Glomerular visceral epithelial cell (primary cell): ENCODE results near the gene NR6A1.

Experiments used
- DNase-seq: peaks from one replicate; pipeline ENCODE4 v3.0.0-alpha.2; 2016; ENCODE audit errors: extremely low spot score

NR6A1 gene

DNA sequence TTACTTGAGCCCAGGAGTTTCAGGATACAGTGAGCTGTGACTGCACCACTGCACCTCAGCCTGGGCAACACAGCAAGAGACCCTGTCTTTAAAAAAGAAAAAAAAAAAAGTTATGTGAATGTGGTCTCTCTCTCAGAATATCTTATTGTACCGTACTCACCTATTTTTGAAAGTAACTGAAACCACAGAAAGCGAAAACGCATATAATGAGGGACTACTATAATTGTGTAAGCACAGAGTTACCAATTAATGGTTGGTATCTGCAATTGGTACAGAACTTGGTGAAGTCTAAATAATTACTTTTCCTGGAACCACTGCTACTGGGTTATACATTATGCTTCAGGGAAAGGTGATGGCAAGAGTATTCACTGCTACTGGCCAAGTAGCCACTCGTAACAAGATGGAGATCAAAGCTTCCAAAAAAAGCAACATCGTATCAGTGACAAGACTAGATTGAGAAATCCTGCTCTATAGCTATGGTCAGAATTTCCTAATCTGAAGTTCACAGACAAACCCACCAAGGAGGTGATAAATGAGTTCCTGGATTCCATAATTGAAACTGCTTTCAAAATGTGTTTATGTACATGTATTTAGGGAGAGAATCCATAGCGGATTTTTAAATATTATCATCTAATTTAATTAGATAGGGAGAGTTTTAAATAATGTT, 82.7 kb downstream of the NR6A1 start:
- DNase-seq = no peak

DNA sequence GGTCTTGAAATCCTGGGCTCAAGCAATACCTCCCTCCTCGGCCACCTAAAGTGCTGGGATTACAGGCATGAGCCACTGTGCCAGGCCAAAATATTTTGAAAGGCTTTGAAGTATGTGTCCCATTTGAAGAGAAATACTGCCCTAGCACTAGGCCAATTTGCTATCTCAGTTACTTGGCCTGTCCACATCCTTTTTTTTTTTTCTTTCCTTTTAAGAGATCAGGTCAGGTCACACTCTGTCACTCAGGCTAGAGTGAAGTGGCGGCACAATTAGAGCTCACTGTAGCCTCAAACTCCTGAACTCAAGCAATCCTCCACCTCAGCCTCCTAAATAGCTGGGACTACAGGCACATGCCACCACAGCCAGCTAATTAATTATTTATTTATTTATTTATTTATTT, 84.2 kb downstream of the NR6A1 start:
- DNase-seq = no peak

- DNase-seq = peak; percentile 39
These were observed 85.9 kb downstream of the NR6A1 start for GRCh38 chr9:124685217-124685616.

DNA sequence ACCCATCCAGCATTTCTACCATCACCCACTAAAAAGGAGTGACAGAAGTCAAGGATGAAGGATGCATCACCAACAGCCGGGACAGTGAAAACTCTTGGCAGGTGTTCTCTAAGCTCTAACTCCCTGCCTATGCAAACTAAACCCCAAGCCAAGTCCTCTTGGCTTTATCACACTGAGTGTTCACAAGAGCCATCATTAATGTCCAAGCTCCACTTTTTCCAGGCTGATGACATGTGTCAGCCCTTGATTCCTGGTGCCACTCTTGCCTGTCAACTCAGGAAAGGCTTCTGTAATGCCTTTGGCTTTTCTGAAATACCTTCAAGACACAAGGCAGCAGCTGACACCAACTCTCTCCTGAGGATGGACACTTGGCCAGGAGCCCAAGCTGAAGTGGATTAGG, 86.9 kb downstream of the NR6A1 start:
- no peak for DNase-seq

DNA sequence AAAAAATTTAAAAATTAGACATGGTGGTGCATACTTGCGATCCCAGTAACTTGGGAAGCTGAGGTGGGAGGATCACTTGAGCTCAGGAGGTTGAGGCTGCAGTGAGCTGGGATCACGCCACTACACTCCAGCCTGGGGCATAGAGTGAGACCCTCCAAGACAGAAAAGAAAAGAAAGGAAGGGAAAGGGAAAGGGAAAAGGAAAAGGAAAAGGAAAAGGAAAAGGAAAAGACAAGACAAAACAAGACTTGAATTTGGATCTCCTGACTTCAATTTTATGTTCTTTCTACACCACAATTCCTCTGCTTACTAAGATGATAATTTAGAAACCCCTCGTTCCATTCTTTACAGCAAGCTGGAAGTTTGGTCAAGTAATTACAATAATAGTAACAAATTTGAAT, 88.1 kb downstream of the NR6A1 start:
- no peak for DNase-seq

- no peak for DNase-seq
These were observed 90.3 kb downstream of the NR6A1 start for GRCh38 chr9:124680714-124681390.

DNA sequence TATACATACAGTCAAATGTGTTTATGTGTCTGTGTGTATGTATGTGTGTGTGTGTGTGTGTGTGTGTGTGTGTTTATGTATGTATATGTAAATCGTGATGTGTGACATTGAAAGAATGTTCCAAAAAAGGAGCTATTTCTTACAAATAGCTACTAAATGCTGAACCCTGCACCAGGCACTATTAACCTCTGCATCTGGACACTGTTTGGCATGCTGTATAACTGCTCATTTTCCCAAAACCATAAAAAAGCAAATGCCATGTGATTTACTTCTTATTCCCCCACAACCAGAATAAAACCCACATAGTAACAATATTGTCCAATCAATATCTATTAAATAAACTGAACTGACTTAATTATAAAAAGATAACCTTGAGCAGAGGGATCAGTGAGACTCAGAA, 91.1 kb downstream of the NR6A1 start:
- DNase-seq = no peak

DNA sequence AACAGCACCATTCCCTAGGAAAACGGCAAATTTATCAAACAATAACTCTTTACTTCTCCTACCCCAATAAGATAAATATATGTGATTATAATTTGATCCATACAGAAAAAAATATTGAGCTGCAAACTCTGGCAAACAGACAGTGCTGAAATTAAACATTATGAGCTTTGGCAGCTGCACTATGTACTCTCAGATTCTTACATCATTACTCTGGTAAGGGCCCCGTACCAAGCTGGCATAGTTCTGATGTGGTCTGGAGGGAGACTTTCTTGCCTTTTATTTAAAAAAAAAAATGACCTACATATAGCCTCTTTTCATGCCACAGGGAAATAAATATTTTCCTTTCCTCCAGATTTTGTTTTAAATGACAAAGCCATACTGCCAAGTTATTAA, 95.0 kb downstream of the NR6A1 start:
- DNase-seq = no peak

DNA sequence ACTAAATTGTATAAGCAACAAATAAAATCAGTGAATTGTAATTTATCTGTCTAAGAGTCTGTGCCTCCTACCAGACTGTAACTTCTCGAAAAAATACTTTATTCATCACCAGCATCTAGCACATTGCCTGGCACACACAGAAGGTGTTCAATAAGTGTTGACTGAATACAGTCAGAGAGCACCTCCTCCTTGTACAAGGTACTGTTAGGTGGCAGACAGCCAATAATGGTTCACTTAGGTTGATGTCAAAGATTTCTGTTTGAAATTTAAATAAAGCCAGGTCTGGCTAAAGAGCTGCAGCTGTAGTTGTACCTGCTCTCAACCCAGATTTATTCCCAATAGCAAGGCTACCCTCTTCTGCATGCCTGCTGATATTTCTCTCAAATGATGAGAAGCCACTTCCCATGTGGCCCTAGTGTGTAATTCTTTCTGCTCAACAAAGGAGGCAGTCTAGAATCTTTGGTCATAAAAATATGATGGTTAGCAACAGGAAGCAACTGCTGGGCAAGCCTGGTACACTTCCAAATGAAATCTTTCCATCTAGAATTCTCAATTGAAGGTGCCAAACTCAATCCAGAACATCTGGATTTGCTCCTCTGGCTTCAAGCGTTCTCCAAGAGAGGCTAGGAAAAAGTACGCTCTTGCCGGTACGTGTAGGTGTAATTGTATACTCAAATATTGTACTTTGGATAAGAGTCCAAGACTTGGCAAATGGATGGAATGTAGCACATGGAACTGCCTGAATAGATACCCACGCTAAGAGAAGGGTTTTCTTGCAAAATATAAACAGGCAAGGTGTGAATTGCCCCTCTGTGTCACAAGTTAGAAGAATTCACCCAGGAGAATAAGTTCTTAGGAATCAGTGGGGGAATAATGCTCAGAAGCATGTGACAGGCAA, 95.6 kb downstream of the NR6A1 start:
- no peak for DNase-seq

DNA sequence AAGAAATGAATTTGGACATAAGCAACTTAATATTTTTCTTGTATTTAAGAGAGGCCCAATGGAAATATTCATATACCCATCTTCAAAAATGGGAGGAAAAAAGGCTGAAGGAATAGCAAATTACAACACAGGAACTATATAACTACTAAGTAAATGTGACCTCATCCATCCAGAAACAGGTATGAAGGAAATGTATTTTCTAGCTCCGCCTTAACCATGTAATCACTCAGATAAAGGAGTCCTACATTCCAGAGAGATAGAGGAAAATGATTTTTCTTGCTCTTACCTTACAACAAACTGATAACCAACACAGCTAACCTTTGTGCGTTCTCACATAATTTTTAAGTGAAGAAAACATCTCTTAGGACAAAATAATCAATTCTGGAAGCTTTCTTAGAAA, 96.5 kb downstream of the NR6A1 start:
- DNase-seq = no peak

DNA sequence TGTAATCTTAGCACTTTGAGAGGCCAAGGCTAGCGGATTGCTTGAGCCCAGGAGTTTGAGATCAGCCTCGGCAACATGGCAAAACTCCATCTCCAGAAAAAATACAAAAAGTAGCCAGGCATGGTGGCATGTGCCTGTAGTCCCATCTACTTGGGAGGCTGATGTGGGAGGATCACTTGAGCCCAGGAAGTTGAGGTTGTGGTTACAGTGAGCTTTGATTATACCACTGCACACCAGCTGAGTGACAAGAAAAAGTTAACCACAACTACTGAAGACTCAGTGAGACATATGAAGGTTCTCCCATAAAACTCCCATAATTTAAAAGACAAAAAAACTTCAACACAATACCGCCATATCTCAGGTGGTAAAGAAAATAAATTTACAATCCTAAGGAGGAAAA, 98.0 kb downstream of the NR6A1 start:
- DNase-seq = peak; percentile 39

DNA sequence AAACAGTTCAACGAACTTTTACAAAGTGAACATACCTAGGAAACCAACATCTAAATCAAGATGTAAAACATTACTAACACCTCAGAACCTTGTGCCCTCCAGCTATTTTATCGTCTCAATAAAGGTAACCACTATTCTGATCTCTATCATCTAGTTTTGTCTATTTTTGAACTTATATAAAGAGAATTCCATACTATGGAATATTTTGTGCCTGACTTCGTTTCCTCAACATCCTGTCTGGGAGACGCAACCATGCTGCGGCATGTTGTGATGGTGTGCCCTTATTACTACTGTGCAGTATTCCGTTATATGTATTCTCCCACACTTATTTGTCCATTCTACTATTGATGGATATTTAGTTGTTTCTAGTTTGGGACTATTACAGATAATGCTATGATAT, 99.2 kb downstream of the NR6A1 start:
- DNase-seq = no peak

DNA sequence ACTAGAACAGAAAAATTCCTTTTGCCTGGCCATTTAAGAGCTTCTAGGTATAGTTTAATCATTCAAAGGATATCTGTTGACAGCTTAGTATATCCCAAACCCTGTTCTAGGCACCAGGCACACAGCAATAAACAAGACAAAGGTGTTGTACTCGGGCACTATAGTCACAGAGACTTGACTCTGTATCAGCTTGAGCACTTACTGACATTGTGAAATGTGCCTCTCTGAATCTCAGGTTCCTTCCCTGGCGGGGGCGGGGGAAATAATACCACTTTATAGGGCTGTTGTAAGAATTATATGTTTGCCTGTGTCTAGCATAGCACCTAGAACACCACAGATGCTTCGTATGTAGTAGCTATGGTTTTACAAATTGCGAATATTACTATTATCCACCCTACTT, 104.5 kb downstream of the NR6A1 start:
- DNase-seq = no peak

GRCh38 chr9:124665391-124666058, 105.6 kb downstream of the NR6A1 start:
- peak; percentile 77 for DNase-seq

DNA sequence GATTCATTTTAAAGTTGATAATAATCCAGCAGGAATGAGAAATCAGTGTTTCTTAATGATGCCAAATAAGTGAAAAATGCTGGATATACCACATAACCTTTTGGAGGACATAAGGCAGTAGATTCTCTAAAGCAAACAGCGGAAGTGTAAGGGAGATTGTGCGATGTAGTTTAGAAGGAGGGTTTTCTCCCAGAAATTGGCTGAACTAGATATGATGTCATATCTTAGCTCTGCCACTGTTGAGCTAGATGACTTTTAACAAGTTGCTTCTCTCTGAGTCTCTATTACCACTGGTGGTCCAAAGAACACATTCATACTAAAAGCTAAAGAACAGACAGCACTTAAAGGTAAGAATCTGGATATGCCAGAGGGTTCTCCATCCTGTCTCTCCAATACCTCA, 107.0 kb downstream of the NR6A1 start:
- DNase-seq = no peak

GRCh38 chr9:124663046-124663961, 107.8 kb downstream of the NR6A1 start:
- DNase-seq = no peak

- DNase-seq = no peak
These were observed 108.5 kb downstream of the NR6A1 start for GRCh38 chr9:124662561-124662960.

DNA sequence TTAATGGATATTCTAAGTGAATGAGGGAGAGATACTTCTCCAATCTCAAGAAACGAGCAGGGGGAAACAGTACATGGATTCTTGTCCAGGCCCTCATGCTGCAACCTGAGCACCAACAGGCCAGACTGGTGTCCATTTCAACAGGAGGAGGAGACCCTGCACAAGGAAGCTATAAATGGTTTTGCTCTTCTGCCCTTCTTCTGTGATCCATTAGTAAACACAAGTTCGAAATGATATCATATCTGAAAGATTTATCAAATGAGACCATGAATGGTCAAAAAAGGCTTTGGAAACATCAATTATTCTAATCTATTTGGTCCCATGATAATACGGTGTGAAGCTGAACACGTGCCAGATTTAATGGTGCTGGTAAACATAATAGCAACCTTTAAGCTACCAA, 109.8 kb downstream of the NR6A1 start:
- peak; percentile 36 for DNase-seq

DNA sequence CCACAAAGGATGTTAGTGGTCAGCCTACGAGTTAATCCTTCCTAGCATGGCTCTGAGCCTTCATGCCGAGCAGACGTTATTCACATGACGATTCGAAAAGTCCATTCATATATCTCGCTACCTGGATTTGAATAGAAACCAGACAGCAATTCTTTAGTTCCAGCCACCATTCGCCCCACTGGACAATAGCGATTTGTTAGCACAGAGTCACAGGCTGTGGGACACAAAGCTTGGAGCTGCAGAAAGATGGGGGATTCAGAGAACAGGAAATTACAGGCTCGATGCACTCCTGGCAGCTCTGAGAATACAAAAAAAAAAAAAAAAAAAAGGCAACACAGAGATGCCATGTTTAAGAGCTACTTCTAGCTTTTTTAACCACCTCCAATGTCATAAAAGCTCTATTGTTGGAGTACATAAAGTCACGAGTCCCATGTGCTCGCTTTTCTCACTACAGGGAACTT, 110.7 kb downstream of the NR6A1 start:
- DNase-seq = peak; percentile 88

DNA sequence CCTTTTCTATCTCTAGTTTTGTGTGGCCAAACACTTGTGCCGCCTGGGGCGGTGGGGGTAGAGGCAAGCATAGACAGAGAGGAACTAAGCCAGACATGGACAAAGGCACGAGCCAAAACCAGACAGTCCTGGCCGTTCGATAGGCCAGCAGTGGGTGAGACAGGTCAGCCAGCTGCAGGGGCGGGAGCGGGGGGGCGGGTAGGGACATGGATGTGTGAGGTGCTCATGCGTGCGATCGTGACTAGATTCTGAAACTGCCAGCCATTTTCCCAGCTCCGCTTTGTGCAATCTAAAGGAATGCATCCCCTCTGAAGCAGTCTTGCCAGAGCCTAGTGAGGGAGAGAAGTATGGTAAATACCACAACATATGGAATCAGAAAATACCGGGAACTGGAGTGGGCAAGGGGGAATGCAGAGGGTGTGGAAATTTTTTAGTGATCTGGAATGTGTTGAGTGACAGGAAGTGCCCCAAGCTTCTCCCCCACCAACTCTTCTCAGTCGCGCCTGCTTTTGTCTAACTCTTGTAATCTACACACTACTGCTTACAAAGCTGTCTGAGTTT, 111.9 kb downstream of the NR6A1 start:
- peak; percentile 99 for DNase-seq
